PFSK-1 (cell line): Measurements from ENCODE around the gene IL4R.

ENCODE experiments used
- FOXP2 ChIP-seq: optimal IDR thresholded peaks from 2 replicates; pipeline ENCODE3; 2011; ENCODE audit warnings: borderline replicate concordance, control low read depth, inconsistent platforms; ENCODE audit not compliant: insufficient read depth; ENCODE audit errors: extremely low read length, extremely low read depth
- POLR2AphosphoS5 ChIP-seq: IDR thresholded peaks from 2 replicates; pipeline ENCODE4 v1.6.1; 2012; ENCODE audit warnings: low read depth, mild to moderate bottlenecking, control low read depth, low read length, moderate library complexity
- SIN3A ChIP-seq: IDR thresholded peaks from 2 replicates; pipeline ENCODE4 v1.6.1; 2012; ENCODE audit warnings: mild to moderate bottlenecking, low read length, moderate library complexity, borderline replicate concordance; ENCODE audit not compliant: insufficient read depth
- TAF1 ChIP-seq: IDR thresholded peaks from 2 replicates; pipeline ENCODE4 v1.6.1; 2012; ENCODE audit warnings: low read length, control low read depth, borderline replicate concordance; ENCODE audit not compliant: insufficient read depth
- TF ChIP-seq, protein P1 (sequence below), 2 experiments: IDR thresholded peaks; 2 replicates each; pipeline versions ENCODE4 v1.6.1 to v1.8.0; 2011 to 2012; ENCODE audit warnings: low read depth in 2 of 2, low read length in 2 of 2, control low read depth in 1 of 2, inconsistent platforms in 1 of 2, mild to moderate bottlenecking in 1 of 2, moderate library complexity in 1 of 2; ENCODE audit not compliant: insufficient read depth in 1 of 2

DNA sequence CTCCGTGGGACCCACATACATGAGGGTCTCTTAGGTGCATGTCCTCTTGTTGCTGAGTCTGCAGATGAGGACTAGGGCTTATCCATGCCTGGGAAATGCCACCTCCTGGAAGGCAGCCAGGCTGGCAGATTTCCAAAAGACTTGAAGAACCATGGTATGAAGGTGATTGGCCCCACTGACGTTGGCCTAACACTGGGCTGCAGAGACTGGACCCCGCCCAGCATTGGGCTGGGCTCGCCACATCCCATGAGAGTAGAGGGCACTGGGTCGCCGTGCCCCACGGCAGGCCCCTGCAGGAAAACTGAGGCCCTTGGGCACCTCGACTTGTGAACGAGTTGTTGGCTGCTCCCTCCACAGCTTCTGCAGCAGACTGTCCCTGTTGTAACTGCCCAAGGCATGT, 50.0 kb downstream of the IL4R start:
- TF ChIP-seq, protein P1, sequence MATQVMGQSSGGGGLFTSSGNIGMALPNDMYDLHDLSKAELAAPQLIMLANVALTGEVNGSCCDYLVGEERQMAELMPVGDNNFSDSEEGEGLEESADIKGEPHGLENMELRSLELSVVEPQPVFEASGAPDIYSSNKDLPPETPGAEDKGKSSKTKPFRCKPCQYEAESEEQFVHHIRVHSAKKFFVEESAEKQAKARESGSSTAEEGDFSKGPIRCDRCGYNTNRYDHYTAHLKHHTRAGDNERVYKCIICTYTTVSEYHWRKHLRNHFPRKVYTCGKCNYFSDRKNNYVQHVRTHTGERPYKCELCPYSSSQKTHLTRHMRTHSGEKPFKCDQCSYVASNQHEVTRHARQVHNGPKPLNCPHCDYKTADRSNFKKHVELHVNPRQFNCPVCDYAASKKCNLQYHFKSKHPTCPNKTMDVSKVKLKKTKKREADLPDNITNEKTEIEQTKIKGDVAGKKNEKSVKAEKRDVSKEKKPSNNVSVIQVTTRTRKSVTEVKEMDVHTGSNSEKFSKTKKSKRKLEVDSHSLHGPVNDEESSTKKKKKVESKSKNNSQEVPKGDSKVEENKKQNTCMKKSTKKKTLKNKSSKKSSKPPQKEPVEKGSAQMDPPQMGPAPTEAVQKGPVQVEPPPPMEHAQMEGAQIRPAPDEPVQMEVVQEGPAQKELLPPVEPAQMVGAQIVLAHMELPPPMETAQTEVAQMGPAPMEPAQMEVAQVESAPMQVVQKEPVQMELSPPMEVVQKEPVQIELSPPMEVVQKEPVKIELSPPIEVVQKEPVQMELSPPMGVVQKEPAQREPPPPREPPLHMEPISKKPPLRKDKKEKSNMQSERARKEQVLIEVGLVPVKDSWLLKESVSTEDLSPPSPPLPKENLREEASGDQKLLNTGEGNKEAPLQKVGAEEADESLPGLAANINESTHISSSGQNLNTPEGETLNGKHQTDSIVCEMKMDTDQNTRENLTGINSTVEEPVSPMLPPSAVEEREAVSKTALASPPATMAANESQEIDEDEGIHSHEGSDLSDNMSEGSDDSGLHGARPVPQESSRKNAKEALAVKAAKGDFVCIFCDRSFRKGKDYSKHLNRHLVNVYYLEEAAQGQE (IDR thresholded peaks at IDR 0.05; ENCODE audit: insufficient read depth in 1 of 2, low read depth in 2 of 2, low read length in 2 of 2), result no peak
- TF ChIP-seq TAF1, result no peak
- no peak for TF ChIP-seq POLR2AphosphoS5
- no peak for TF ChIP-seq SIN3A
- no peak for TF ChIP-seq FOXP2
